Transverse colon (tissue), 3 donors: Measurements from ENCODE around the gene SNTG2.

Source experiments
- POLR2A ChIP-seq: fragments of 450-650 bp; IDR thresholded peaks from one replicate; pipeline ENCODE4 v1.6.1; 2016; ENCODE audit warnings: antibody characterized with exemption, mild to moderate bottlenecking, moderate library complexity
- POLR2AphosphoS5 ChIP-seq, 3 donors: sonication (generic); formaldehyde crosslinking; IDR thresholded peaks; one replicate each; pipeline ENCODE4 v1.6.1; 2016; ENCODE audit warnings: antibody characterized with exemption in 3 of 3

DNA sequence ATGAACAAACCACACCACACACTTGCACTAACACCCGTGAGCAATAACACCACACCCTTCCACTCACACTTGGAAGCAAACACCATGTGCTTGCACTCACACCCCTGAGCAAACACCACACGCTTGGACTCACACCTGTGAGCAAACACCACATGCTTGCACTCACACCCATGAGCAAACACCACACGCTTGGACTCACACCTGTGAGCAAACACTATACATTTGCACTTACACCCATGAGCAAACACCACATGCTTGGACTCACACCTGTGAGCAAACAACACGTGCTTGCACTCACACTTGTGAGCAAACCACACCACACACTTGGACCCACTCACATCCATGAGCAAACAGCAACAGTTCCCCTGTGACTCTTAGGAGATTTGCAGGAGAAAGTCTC is 24.4 kb downstream of the SNTG2 start:
- TF ChIP-seq POLR2AphosphoS5 (IDR thresholded peaks at IDR 0.05) (no peak), POLR2A (no peak)
